Brain microvascular endothelial cell (primary cell): Measurements from ENCODE around the gene LSAMP.
A peak's percentile ranks its signal among the peaks of the same experiment; 100 is the strongest.

Source experiments
- DNase-seq: peaks from one replicate; pipeline ENCODE4 v3.0.0-alpha.2; 2020
- H3K27ac ChIP-seq: fragments of 250-450 bp; sonication (Bioruptor Pico); 2 replicates; pipeline ENCODE4 v1.5.1; 2020; ENCODE audit warnings: mild to moderate bottlenecking, moderate library complexity
- H3K27me3 ChIP-seq: fragments of 250-450 bp; sonication (Bioruptor Pico); replicated peaks from 2 replicates; pipeline ENCODE4 v1.5.1; 2020; ENCODE audit warnings: mild to moderate bottlenecking
- H3K36me3 ChIP-seq: fragments of 250-450 bp; sonication (Bioruptor Pico); replicated peaks from 2 replicates; pipeline ENCODE4 v1.5.1; 2020; ENCODE audit warnings: mild to moderate bottlenecking
- H3K4me3 ChIP-seq: 2 replicates; pipeline ENCODE4 v1.5.1; 2011; ENCODE audit warnings: low read depth, mild to moderate bottlenecking, control low read depth, low read length, moderate library complexity
- in situ Hi-C: cut with HindIII; loops from 2 replicates; pipeline ENCODE4 v1.10.0; 2017; ENCODE audit warnings: low sequenced_read_pairs, low pct_ligation_motif_present
- TF ChIP-seq, protein P1 (sequence below): IDR thresholded peaks from 2 replicates; pipeline ENCODE4 v1.5.1; 2011; ENCODE audit warnings: low read depth, mild to moderate bottlenecking, moderate library complexity, low read length, control low read depth, inconsistent platforms; ENCODE audit errors: missing control alignments

The LSAMP gene

DNA sequence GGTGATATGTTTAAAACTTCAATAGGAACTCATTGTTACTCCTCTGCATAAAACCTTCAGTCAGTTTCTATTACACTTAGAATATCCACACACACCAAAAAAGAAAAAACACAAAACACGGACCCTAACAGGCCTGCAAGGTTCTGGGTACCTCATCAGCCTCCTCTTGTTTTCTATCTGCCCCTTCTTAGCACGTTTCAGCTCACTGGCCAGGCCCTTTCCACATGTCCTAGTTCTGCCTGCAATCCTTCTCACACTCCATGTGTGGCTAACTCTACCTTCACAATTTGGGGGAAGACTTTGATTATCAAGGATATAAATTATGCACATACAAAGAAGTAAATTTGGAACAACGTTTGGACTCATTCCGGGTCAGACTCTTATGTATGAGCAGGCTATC lies 376.3 kb downstream of the LSAMP start:
- Histone ChIP-seq H3K4me3 (no peak overlapping the region), H3K27ac (no peak overlapping the region), H3K27me3 (no peaks in the 10 kb centered on the region), H3K36me3 (no peaks in the 10 kb centered on the region)
- TF ChIP-seq, protein P1, sequence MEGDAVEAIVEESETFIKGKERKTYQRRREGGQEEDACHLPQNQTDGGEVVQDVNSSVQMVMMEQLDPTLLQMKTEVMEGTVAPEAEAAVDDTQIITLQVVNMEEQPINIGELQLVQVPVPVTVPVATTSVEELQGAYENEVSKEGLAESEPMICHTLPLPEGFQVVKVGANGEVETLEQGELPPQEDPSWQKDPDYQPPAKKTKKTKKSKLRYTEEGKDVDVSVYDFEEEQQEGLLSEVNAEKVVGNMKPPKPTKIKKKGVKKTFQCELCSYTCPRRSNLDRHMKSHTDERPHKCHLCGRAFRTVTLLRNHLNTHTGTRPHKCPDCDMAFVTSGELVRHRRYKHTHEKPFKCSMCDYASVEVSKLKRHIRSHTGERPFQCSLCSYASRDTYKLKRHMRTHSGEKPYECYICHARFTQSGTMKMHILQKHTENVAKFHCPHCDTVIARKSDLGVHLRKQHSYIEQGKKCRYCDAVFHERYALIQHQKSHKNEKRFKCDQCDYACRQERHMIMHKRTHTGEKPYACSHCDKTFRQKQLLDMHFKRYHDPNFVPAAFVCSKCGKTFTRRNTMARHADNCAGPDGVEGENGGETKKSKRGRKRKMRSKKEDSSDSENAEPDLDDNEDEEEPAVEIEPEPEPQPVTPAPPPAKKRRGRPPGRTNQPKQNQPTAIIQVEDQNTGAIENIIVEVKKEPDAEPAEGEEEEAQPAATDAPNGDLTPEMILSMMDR = no peak
- in situ Hi-C loops = no loop called here
- no peak for DNase-seq

DNA sequence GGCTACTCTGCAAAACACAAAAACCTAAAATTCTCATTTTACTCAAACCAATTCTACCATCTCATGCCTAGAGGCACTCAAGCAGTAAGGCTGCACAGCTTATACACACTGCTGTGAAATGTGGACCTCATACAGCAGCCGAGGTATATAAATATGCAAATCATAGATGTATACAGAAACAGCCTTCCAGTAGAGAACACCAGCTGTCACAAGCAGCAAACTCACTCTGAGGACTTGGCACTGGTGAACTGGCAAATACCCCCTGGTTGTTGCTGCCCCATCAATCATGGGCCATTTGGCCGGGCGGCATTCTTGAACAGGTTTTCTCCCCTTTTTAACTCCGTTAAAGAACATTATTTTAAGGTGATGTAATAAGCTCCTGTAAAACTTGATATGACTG lies 378.0 kb downstream of the LSAMP start:
- Histone ChIP-seq H3K4me3 (no peak overlapping the region), H3K27ac (no peak overlapping the region), H3K27me3 (no peaks in the 10 kb centered on the region), H3K36me3 (no peaks in the 10 kb centered on the region)
- no peak for DNase-seq
- in situ Hi-C loops = no loop called here
- TF ChIP-seq, protein P1 = no peak

DNA sequence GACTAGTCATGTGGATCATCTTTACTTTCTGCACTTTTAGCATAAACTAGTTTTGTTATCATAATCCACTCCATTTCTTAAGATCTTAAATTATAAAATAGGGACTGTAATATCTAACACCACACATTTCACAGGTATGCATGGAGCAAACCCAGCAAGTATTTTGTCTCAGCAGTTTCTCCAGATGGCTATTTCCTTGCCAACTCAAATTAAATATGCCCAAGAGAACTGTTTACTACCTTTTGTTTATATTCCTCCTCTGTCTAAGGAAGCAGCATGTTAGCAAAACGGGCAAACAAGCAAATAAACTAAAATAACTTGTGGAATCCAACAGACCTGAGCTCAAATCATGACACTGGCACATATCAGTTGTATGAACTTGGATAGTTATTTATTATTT lies 379.8 kb downstream of the LSAMP start:
- no peak overlapping the region for H3K4me3 ChIP-seq
- in situ Hi-C loops = no loop called here
- no peaks in the 10 kb centered on the region for H3K27me3 ChIP-seq
- TF ChIP-seq, protein P1 = no peak
- DNase-seq = no peak
- H3K27ac ChIP-seq = no peak overlapping the region
- no peaks in the 10 kb centered on the region for H3K36me3 ChIP-seq

DNA sequence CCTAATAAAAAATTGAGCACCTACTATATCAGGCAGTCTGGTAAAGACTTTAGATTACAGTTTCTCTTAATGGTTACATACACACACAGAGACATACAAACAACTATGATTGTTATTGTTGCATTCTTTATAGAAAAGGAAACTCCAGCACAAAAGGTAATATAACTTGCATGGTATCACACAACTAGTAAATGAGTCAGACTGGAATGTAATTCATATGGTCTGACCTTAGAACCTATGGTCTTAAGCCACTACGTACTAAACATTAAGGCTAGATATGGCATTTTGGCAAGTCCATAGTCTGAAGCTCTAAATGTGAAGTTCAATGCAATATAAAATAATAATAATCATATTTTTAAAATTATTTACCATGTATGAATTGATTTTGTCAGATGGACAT lies 380.6 kb downstream of the LSAMP start:
- in situ Hi-C loops = no loop called here
- no peak overlapping the region for H3K27ac ChIP-seq
- DNase-seq = no peak

DNA sequence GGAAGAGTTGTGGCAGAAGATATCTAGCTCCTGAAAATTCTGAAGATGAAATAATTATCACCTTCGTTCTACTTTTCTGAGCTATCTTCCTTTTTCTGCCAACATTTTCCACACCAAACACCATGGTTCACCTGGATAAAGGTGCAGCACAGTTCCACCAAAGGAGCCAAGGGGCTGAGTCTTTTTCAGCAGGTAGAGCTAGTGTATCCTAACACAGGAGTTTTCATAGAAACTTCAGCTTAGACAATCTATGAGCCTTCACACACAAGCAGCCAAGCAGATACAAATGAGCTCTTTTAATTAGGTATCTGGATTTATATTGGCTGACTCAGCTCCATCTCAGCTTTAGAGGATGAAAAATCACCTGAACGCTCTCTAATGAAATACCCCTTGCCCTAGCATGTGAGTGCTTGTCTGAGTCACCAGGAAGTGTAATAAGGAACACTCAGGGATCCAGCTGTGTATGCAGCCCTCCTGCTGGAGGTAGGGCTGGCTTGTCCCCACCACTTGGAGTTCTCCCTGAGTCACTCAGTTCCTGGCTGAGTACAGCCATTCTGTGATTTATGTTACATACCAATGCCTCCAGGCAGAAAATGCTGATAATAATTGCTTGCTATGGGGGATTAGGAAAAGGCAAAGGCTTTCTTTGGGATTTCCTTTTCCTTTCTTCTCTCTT lies 385.7 kb downstream of the LSAMP start:
- DNase-seq = peak; percentile 84
- Histone ChIP-seq H3K27ac (no peak overlapping the region), H3K27me3 (no peaks in the 10 kb centered on the region), H3K36me3 (no peaks in the 10 kb centered on the region), H3K4me3 (no peak overlapping the region)
- in situ Hi-C loops = no loop called here
- TF ChIP-seq, protein P1 = peak; percentile 32

More for the DNA sequence above, 380.6 kb downstream of the LSAMP start:
- TF ChIP-seq, protein P1 = no peak
- no peaks in the 10 kb centered on the region for H3K36me3 ChIP-seq
- no peaks in the 10 kb centered on the region for H3K27me3 ChIP-seq
- H3K4me3 ChIP-seq = no peak overlapping the region

DNA sequence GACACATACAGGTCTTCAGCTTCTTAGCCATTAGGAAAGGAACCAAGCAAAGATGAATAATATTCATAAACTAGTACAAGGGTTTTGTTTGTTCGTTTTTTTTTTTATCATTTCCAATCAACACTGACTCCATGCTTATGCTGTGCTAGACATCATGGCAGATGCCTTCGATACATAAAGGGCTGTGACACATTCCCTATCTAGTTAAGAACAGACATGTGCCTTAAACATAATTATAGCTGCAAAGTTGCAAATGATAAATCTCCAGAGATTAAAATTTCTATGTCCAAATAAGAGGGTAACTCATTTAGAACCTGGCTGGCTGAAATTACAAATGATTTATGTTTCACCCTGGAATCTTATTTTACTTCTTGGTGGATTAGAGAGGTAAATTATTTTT lies 386.4 kb downstream of the LSAMP start:
- TF ChIP-seq, protein P1 = no peak
- in situ Hi-C loops = no loop called here
- Histone ChIP-seq H3K27me3 (no peaks in the 10 kb centered on the region), H3K36me3 (no peaks in the 10 kb centered on the region), H3K4me3 (no peak overlapping the region), H3K27ac (no peak overlapping the region)
- DNase-seq = no peak
